NT2/D1 (cell line): ENCODE data around the gene SCYGR4.

Experiments used
- SUZ12 ChIP-seq: IDR thresholded peaks from 2 replicates; pipeline ENCODE4 v1.6.1; 2011; ENCODE audit not compliant: insufficient read length, insufficient read depth; ENCODE audit errors: extremely low read depth
- ZNF274 ChIP-seq: IDR thresholded peaks from 2 replicates; pipeline ENCODE4 v1.6.1; 2011; ENCODE audit warnings: mild to moderate bottlenecking, low read depth, low read length

GRCh38 chr2:227661025-227661649 is 43.8 kb downstream of the SCYGR4 start:
- no peak for TF ChIP-seq ZNF274
- TF ChIP-seq SUZ12, result no peak
